Progenitor cell of endocrine pancreas (in vitro differentiated cells): ENCODE results near the gene PARVA. TPM values are rescaled to one million over a fixed set of nuclear protein-coding genes. Genes with fewer than 3 reads are reported as not detected.

Source experiments
- DNase-seq: peaks from one replicate; pipeline ENCODE4 v3.0.0; 2021; ENCODE audit warnings: low spot score; ENCODE audit not compliant: unreplicated experiment
- H3K27ac Mint-ChIP-seq: 2 replicates; pipeline ENCODE4 v1.8.0; 2021; ENCODE audit warnings: mild to moderate bottlenecking, moderate library complexity, mixed read lengths
- H3K27me3 Mint-ChIP-seq: 2 replicates; pipeline ENCODE4 v1.8.0; 2021; ENCODE audit warnings: mixed read lengths
- H3K36me3 Mint-ChIP-seq: 2 replicates; pipeline ENCODE4 v1.8.0; 2022; ENCODE audit warnings: mixed read lengths; ENCODE audit not compliant: insufficient read depth
- H3K4me1 Mint-ChIP-seq: 2 replicates; pipeline ENCODE4 v1.8.0; 2021; ENCODE audit warnings: low read depth, mixed read lengths
- H3K4me3 Mint-ChIP-seq: 2 replicates; pipeline ENCODE4 v1.8.0; 2021; ENCODE audit warnings: low read depth, mild to moderate bottlenecking, moderate library complexity, mixed read lengths
- H3K9me3 Mint-ChIP-seq: 2 replicates; pipeline ENCODE4 v1.8.0; 2021; ENCODE audit warnings: low read depth, mixed read lengths
- CTCF ChIP-seq: fragments of 200-600 bp; sonication (generic); IDR thresholded peaks from one replicate; pipeline ENCODE4 v1.5.0; 2021; ENCODE audit warnings: antibody characterized with exemption, mild to moderate bottlenecking; ENCODE audit not compliant: unreplicated experiment
- total RNA-seq: library from RNA; stranded (reverse); gene quantifications from 2 replicates; pipeline ENCODE4 v1.2.1, GENCODE V29; 2021

Gene PARVA
- total RNA-seq, 1 donor from 2014 or later, result 49.3 TPM

GRCh38 chr11:12426176-12426575 is 48.8 kb downstream of the PARVA start:
- H3K36me3 Mint-ChIP-seq, result peaks cover 2% of the 10 kb centered on the region
- peaks cover 20% of the 10 kb centered on the region for H3K4me1 Mint-ChIP-seq
- H3K4me3 Mint-ChIP-seq, result no peak overlapping the region
- H3K27ac Mint-ChIP-seq, result no peak overlapping the region
- no peaks in the 10 kb centered on the region for H3K27me3 Mint-ChIP-seq
- no peaks in the 10 kb centered on the region for H3K9me3 Mint-ChIP-seq
- DNase-seq, result no peak
- no peak for TF ChIP-seq CTCF

GRCh38 chr11:12429155-12429554 is 51.8 kb downstream of the PARVA start:
- peaks cover 23% of the 10 kb centered on the region for H3K4me1 Mint-ChIP-seq
- H3K36me3 Mint-ChIP-seq, result peaks cover 2% of the 10 kb centered on the region

GRCh38 chr11:12430351-12430750 is 53.0 kb downstream of the PARVA start:
- Mint-ChIP-seq H3K4me3 (no peak overlapping the region), H3K27ac (peak overlapping the region; percentile 75), H3K27me3 (no peaks in the 10 kb centered on the region), H3K36me3 (peaks cover 1% of the 10 kb centered on the region), H3K9me3 (no peaks in the 10 kb centered on the region), H3K4me1 (peaks cover 25% of the 10 kb centered on the region)
- TF ChIP-seq CTCF, result no peak
- DNase-seq, result no peak

More at GRCh38 chr11:12429155-12429554, 51.8 kb downstream of the PARVA start:
- Mint-ChIP-seq H3K27ac (no peak overlapping the region), H3K4me3 (no peak overlapping the region), H3K9me3 (no peaks in the 10 kb centered on the region), H3K27me3 (no peaks in the 10 kb centered on the region)
- TF ChIP-seq CTCF, result no peak
- no peak for DNase-seq

GRCh38 chr11:12430954-12431595 is 53.7 kb downstream of the PARVA start:
- Mint-ChIP-seq H3K9me3 (no peaks in the 10 kb centered on the region), H3K4me1 (peaks cover 24% of the 10 kb centered on the region), H3K36me3 (no peaks in the 10 kb centered on the region), H3K27ac (peak overlapping the region; percentile 75), H3K4me3 (no peak overlapping the region), H3K27me3 (no peaks in the 10 kb centered on the region)
- TF ChIP-seq CTCF, result no peak
- DNase-seq, result no peak

- Mint-ChIP-seq H3K27me3 (no peaks in the 10 kb centered on the region), H3K9me3 (no peaks in the 10 kb centered on the region), H3K36me3 (peaks cover 2% of the 10 kb centered on the region), H3K4me3 (no peak overlapping the region), H3K4me1 (peaks cover 24% of the 10 kb centered on the region), H3K27ac (no peak overlapping the region)
- DNase-seq, result no peak
- TF ChIP-seq CTCF, result no peak
These were observed 55.1 kb downstream of the PARVA start for GRCh38 chr11:12432507-12432906.
